ENCODE data around the gene PIMREG. TPM values are rescaled to one million over a fixed set of nuclear protein-coding genes. Genes with fewer than 3 reads are reported as not detected.

The PIMREG gene
- polyA plus RNA-seq, 2 of the 4 experiments (the other 2 are of a cell fraction) = 26.3 to 28.9 TPM

DNA sequence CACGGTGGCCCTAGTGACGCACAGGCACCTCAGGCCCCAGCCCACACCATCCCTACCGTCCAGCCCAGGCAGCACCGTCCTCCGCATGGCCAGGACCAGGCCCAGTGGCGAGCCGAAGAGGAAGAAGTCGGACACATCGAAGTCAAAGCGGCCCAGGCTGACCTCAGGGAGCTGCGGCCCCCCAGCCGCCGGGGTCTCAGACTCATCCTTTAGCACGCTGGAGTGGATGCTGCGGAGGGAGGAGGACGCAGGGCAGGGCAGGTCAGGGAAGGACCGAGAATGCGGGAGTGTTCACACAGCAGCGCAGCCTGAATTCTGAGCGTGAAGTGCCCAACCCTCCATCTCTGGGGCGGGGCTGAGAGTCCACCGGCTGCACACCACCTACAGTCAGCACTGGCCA, 30.1 kb downstream of the PIMREG start:
- H3K27ac ChIP-seq = no peak overlapping the region
- H3K9me3 ChIP-seq = no peaks in the 10 kb centered on the region
- H3K4me1 ChIP-seq = peaks cover 24% of the 10 kb centered on the region
- POLR2A ChIA-PET = no interaction called here
- FAIRE-seq (no peak), ATAC-seq (no peak), DNase-seq (ENCODE audit: low read depth in 1 of 2, low spot score in 1 of 2) (no peak)
- WGBS (ENCODE audit: missing lambda C conversion rate) = 83% methylated on average over 22 of the region's 22 CpGs
- H3K4me3 ChIP-seq = no peak overlapping the region
- H3K4me2 ChIP-seq = no peak overlapping the region
- CTCF ChIA-PET = interaction anchor here (0.6 to 6.9 kb wide), 26 partner anchors 11 to 547 kb away, joined by 3 to 105 read pairs (median 21); partner anchors contain the start of gene TXNDC17
- TF ChIP-seq, protein P1, sequence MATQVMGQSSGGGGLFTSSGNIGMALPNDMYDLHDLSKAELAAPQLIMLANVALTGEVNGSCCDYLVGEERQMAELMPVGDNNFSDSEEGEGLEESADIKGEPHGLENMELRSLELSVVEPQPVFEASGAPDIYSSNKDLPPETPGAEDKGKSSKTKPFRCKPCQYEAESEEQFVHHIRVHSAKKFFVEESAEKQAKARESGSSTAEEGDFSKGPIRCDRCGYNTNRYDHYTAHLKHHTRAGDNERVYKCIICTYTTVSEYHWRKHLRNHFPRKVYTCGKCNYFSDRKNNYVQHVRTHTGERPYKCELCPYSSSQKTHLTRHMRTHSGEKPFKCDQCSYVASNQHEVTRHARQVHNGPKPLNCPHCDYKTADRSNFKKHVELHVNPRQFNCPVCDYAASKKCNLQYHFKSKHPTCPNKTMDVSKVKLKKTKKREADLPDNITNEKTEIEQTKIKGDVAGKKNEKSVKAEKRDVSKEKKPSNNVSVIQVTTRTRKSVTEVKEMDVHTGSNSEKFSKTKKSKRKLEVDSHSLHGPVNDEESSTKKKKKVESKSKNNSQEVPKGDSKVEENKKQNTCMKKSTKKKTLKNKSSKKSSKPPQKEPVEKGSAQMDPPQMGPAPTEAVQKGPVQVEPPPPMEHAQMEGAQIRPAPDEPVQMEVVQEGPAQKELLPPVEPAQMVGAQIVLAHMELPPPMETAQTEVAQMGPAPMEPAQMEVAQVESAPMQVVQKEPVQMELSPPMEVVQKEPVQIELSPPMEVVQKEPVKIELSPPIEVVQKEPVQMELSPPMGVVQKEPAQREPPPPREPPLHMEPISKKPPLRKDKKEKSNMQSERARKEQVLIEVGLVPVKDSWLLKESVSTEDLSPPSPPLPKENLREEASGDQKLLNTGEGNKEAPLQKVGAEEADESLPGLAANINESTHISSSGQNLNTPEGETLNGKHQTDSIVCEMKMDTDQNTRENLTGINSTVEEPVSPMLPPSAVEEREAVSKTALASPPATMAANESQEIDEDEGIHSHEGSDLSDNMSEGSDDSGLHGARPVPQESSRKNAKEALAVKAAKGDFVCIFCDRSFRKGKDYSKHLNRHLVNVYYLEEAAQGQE (IDR thresholded peaks at IDR 0.05) = no peak
- TF ChIP-seq EHF (CRISPR knock-in tag; IDR thresholded peaks at IDR 0.05) (no peak), GATA3 (IDR thresholded peaks at IDR 0.05; ENCODE audit: borderline replicate concordance) (no peak), E2F6 (IDR thresholded peaks at IDR 0.05; ENCODE audit: borderline replicate concordance, low read depth) (no peak), MAZ (IDR thresholded peaks at IDR 0.05; ENCODE audit: borderline replicate concordance, low read depth, low read length) (no peak), HOXB5 (CRISPR knock-in tag; IDR thresholded peaks at IDR 0.05) (no peak), EHMT2 (IDR thresholded peaks at IDR 0.05; ENCODE audit: low read depth) (no peak), HOXB13 (CRISPR knock-in tag; IDR thresholded peaks at IDR 0.05; ENCODE audit: low read depth) (no peak), ELK1 (IDR thresholded peaks at IDR 0.05; ENCODE audit: low read depth, low read length) (no peak), NFE2L2 (conservative IDR thresholded peaks at IDR 0.05; ENCODE audit: low read length) (no peak), ZC3H11A (IDR thresholded peaks at IDR 0.05) (no peak), CHD2 (IDR thresholded peaks at IDR 0.05; ENCODE audit: low read length, partially characterized antibody) (no peak), TP53 (CRISPR knock-in tag; IDR thresholded peaks at IDR 0.05) (no peak), HOXA7 (CRISPR knock-in tag; IDR thresholded peaks at IDR 0.05) (no peak), KDM5A (IDR thresholded peaks at IDR 0.05) (no peak)
- TF ChIP-seq, protein P2, sequence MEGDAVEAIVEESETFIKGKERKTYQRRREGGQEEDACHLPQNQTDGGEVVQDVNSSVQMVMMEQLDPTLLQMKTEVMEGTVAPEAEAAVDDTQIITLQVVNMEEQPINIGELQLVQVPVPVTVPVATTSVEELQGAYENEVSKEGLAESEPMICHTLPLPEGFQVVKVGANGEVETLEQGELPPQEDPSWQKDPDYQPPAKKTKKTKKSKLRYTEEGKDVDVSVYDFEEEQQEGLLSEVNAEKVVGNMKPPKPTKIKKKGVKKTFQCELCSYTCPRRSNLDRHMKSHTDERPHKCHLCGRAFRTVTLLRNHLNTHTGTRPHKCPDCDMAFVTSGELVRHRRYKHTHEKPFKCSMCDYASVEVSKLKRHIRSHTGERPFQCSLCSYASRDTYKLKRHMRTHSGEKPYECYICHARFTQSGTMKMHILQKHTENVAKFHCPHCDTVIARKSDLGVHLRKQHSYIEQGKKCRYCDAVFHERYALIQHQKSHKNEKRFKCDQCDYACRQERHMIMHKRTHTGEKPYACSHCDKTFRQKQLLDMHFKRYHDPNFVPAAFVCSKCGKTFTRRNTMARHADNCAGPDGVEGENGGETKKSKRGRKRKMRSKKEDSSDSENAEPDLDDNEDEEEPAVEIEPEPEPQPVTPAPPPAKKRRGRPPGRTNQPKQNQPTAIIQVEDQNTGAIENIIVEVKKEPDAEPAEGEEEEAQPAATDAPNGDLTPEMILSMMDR (IDR thresholded peaks at IDR 0.05) = no peak
- TF ChIP-seq, protein P3, sequence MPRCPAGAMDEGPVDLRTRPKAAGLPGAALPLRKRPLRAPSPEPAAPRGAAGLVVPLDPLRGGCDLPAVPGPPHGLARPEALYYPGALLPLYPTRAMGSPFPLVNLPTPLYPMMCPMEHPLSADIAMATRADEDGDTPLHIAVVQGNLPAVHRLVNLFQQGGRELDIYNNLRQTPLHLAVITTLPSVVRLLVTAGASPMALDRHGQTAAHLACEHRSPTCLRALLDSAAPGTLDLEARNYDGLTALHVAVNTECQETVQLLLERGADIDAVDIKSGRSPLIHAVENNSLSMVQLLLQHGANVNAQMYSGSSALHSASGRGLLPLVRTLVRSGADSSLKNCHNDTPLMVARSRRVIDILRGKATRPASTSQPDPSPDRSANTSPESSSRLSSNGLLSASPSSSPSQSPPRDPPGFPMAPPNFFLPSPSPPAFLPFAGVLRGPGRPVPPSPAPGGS (IDR thresholded peaks at IDR 0.05) = no peak

DNA sequence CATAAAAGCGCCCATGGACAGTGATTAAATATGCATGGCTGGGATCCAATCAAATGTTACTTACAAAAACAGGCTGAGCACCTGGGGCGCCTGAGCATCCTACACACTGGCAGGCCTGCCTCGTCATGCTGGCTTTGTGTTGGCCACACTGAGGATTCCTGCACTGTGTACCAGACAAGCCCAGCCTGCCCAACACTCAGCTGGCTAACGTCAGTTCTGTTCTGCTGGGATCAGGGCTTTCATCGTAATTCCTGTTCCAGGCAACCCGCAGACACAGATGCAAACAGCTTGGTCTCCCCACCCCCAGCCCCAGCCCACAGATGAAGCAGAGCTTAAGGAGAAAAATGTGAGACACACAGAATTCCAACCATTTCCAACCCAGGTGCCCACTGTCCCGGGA, 30.7 kb downstream of the PIMREG start:
- Histone ChIP-seq H3K4me2 (no peak overlapping the region), H3K4me1 (peaks cover 24% of the 10 kb centered on the region), H3K27ac (no peak overlapping the region), H3K4me3 (no peak overlapping the region), H3K9me3 (no peaks in the 10 kb centered on the region)
- whole genome bisulfite sequencing (ENCODE audit: missing lambda C conversion rate) = 68% methylated on average over 7 of the region's 7 CpGs
- POLR2A ChIA-PET = no interaction called here
- CTCF ChIA-PET = interaction anchor here (0.6 to 6.9 kb wide), 21 partner anchors 10 to 547 kb away, joined by 3 to 105 read pairs (median 25); partner anchors contain the start of gene TXNDC17
- DNase-seq (ENCODE audit: low read depth in 1 of 2, low spot score in 1 of 2) (no peak), ATAC-seq (no peak), FAIRE-seq (no peak)
- TF ChIP-seq ZNF302 (CRISPR knock-in tag; IDR thresholded peaks at IDR 0.05) (no peak), NR3C1 (IDR thresholded peaks at IDR 0.05) (no peak), TFCP2L1 (CRISPR knock-in tag; IDR thresholded peaks at IDR 0.05) (no peak), FOSB (CRISPR knock-in tag; IDR thresholded peaks at IDR 0.05) (no peak), ZFP36 (IDR thresholded peaks at IDR 0.05; ENCODE audit: borderline replicate concordance, partially characterized antibody) (no peak), NFE2L2 (conservative IDR thresholded peaks at IDR 0.05; ENCODE audit: low read length) (no peak), RAD21 (conservative IDR thresholded peaks at IDR 0.05 in 1 of 2, IDR thresholded peaks at IDR 0.05 in 1 of 2) (no peak), KDM5A (IDR thresholded peaks at IDR 0.05) (no peak), SREBF2 (IDR thresholded peaks at IDR 0.05) (no peak), RCOR1 (IDR thresholded peaks at IDR 0.05; ENCODE audit: low read depth, low read length) (no peak), PBX3 (IDR thresholded peaks at IDR 0.05) (no peak)
- TF ChIP-seq, protein P4, sequence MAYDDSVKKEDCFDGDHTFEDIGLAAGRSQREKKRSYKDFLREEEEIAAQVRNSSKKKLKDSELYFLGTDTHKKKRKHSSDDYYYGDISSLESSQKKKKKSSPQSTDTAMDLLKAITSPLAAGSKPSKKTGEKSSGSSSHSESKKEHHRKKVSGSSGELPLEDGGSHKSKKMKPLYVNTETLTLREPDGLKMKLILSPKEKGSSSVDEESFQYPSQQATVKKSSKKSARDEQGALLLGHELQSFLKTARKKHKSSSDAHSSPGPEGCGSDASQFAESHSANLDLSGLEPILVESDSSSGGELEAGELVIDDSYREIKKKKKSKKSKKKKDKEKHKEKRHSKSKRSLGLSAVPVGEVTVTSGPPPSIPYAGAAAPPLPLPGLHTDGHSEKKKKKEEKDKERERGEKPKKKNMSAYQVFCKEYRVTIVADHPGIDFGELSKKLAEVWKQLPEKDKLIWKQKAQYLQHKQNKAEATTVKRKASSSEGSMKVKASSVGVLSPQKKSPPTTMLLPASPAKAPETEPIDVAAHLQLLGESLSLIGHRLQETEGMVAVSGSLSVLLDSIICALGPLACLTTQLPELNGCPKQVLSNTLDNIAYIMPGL (CRISPR knock-in tag; IDR thresholded peaks at IDR 0.05; ENCODE audit: borderline replicate concordance) = no peak

Data from A549 (cell line).